CD4-positive, alpha-beta T cell treated with Interleukin-4 for 1 hour (primary cell): ENCODE data around the gene EMP3.

Experiments used
- DNase-seq, 2 donors: peaks; one replicate each; pipeline ENCODE4 v3.0.0-alpha.2; 2020 to 2022

EMP3 gene

DNA sequence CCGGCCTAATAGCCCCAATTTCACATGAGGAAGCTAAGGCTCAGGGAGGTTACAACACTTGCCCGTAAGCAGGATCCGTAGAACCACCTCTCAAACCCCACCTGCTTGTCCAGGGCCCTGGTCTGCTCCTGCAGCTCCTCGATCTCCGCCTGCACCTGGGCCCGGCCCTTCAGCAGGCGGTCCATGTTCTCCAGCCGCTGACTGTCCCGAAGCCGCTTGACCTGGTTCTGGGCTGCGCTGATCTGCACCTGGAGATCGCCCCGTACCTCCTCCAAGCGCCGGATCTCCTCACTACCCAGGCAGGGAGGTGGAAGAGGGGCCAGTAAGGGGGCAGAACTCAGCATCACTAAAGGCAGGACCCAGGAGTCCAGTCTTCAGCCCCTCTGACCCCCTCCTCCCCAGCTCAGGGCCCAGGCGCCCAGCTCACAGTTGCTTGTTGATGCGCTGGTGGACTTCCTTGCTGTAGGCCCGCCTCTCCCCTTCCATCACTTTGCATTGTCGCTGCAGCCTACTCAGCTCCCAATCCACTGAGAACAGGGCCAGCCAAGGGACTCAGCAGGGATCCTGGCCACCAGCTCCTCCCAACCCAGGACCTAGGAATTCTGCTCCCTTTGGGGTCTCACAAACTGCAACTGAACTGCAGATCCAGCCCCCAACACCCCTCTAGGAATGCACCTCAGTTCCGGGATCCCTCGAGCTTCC lies 6.9 kb upstream of the EMP3 start:
- DNase-seq, result no peak

DNA sequence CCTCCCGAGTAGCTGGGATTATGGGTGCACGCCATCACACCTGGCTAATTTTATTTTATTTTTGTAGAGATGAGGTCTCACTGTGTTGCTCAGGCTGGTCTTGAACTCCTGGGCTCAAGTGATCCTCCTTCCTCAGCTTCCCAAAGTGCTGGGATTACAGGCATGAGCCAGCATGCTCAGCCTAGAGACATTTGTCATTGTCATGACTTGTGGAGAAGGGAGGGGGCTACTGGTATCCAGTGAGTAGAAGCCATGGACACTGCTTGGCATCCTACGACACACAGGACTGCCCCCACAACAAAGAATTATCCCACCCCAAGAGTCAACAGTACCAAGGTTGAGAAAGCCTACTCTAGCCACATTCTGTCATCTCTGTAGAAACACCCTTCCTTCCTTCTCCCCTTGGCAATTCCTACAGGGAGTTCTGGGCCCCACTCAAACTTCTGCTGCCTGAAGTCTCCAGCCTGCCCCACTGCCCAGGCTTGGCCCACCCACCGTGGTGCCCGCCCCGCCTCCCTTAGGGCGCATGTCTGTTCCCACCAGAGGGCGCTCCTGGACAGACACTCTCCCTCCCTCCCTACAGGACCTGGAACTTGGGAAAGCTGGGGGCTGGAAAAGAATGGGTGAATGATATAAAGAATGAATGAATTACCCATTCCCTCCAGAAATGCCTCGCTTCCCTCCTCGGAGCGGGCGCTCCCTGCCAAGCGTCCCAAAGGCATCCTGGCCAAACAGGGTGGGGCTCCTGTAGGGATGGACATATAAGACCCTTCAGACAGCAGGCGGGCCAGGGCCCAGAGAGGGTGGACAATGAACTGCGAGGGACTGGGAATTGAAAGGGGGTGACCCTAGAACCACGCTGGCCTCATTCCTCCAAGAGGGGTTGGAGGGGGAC lies 5.5 kb upstream of the EMP3 start:
- peak; percentile 80 to 81 for DNase-seq

DNA sequence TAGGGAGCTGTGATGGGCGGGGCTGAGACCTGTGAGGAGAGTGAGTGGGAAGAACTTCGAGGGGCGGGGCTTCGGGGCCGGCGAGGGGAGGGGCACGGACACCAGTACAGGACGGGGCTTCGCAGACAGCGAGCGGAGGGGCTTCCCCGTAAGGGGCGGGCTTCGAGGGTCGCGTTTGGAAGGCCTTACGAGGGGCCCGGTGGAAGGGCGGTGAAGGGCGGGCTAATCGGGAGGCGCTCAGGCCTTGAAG lies 4.1 kb upstream of the EMP3 start:
- DNase-seq, result peak; percentile 99

DNA sequence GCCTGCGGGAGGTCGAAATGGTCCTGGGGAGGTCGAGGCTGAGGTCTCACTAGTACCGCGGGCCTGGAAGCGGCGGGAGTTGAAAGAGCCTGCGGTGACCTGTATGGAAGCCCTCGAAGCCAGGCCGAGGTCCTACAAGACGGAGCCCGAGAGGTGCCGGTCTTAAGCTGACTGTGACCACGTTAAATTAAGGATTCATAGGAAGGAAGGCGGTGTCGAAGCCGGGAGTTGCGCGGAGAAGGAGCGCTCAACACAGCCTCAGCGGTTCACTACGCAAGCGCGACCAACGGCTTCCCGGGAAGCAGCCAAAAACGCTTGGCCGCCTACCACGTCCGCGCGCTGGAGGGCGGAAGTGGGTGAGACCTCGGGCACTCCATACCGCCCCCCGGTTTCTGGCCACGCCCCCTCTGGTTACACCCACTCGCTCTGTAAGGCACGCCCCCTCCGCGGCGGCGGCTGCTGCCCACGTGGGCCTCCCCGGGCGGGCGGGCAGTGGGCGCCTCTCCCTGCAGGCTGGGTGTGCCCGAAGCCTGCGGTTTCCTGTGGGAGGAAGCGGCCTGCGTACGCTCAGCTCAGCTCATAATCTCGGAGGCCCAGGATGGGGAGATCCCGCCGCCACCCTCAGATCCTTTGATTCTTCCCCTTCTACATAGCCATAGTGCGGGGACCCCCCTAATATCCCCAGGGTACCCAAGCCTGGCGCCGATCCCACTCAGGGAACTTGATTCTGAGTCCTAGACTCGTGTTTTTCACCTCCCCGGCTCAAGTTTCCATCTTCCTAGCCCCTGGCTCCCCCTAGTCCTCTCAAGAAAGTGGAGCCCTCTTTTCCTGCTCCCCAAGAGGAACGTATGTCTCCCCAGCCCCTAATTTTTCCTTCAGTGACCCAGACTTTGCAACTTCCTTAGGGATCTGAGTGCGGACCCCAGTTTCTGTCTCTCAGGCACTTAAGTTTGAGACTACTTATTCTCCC lies 3.4 kb upstream of the EMP3 start:
- DNase-seq, result peak; percentile 99

DNA sequence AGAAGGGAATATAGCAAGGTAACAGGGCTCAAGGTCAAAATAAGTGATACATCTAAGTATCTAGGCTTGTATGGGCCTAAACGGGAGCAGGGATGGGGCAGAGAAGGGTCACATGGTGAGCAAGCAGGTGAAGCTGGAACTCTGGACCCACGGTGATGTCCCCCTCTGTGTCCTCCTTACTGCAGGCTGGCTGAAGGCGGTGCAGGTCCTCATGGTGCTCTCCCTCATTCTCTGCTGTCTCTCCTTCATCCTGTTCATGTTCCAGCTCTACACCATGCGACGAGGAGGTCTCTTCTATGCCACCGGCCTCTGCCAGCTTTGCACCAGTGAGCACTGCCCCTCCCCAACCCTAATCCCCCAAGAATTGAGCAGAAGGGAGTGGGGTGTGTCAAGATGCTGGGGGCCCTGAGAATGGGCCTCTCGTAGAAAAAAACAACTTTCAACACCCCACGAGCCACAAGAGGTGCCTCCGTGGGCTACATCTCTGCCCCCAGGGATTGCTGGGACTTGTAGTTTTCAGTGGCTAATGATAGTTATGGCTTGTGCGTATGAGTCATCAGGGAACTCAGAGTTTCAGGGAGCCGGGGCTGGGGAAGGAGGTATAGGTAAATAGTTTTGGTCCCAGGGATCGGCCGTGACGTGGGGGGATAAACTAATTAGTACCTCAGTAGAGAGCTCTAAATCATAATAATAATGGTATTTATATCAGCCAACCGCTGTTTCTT lies 4.0 kb downstream of the EMP3 start:
- peak; percentile 51 to 66 for DNase-seq

DNA sequence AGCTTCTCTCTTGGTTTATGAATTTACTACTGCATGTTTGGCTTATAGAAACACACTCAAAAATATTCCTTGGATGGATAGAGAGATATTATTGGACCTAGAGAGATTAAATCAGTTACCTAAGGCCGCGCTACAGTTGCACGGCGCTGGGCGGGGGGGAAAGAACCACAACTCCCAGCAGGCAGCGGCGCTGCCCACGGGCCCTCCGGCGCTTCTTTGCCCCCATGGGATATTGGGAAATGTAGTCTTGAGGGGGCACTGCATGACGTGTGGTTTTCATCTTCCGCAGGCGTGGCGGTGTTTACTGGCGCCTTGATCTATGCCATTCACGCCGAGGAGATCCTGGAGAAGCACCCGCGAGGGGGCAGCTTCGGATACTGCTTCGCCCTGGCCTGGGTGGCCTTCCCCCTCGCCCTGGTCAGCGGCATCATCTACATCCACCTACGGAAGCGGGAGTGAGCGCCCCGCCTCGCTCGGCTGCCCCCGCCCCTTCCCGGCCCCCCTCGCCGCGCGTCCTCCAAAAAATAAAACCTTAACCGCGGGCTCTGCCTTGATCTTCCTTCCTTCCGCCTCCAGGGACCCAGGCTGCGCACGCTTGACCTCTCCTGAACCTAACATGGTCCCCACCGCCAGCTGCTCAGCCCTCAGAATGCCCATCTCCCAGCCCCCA lies 4.8 kb downstream of the EMP3 start:
- peak; percentile 89 to 92 for DNase-seq

DNA sequence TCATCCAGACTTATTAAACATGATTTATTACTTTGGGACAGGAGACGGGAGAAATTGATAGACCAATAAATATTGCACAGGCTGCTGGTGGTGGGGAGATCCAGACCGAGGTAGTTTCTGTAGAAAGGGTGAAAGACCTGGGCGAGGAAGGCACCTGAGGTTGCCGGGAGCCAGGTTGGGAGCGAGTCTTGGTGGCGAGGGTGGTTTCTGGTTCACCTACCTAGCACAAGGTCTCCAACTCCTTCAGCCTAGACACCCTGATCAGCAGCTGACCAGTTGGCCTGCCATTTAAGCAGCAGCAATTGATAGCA lies 7.0 kb downstream of the EMP3 start:
- no peak for DNase-seq

DNA sequence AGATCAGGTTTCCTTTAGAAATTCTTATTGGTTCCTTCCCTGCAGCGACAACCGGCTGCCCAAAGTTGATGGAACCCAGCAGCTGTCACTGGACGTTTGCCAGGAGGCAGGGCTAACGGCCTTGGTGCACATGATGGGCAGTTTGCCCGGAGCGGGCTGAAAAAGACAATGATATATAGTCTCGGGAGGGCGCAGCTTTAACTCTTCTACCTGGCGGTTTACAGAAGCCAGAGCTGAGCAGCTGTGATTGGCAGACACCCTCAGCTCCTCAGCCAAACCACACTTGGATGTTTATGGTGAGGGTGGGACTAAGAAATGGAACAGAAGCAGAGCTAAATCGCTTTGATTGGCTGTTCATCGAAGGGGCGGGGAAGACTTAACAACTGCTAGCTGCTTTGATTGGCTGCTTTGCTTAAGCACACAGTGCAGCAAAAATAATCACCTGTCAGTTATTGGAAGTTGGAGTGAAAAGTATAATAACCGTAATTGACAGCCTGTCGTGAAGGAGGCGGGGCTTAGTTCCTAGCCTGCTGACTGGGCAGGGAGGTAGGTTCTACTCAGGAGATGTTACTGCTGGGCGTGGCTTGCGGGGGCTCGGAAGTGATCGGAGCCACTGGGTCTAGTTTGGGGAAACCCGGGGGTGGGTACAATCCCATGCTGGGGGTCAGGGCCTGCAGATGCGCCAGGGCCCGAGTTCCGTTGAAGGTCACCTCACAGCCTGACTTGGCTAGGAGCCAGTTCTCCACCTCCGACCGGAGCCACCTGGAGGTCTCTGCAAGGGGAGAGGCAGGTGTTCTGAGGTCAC lies 7.5 kb downstream of the EMP3 start:
- peak; percentile 99 to 100 for DNase-seq

DNA sequence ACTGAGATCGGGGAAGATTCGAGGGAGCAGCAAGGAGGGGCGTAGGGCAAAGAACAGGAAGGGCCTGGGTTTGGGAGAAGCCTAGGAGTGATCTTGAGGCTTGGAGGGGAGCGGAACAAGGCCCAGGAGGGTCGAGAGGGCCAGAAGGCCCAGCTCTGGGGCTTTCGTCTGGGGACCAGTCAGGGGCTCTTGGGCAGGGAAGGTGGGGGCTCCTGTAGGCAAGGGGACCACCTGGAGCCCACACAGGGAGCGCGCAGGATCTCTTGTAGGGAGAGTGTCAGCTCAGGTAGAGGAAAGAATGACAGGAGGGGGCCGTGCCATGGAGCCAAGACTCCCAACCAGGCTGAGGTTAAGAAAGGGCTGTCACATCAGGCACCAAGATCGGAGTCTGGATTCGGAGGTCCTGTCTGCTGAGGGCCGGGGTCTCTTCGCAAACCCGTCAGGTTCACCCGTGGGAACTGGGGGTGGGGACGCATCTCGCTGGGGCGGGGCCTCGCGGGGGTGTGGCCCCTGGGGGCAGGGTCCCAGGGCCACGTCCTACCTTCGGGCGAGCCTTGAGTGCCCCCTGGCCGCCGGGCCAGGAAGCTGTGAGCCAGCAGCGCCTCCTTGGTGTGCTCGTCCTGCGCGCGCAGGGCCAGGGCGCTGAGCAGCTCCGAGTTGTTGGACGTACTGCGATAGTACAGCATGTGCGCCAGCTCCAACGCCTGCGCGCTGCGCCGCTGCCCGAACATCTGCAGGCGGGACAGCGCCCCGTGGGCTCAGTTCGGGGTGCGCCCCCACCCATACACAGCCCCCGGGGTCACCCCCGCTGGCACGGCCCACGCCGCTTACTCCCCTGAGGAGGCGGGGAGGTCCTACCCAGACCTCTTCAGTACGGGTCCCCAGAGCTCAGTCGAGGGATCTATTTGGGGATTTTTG lies 8.4 kb downstream of the EMP3 start:
- peak; percentile 95 for DNase-seq

DNA sequence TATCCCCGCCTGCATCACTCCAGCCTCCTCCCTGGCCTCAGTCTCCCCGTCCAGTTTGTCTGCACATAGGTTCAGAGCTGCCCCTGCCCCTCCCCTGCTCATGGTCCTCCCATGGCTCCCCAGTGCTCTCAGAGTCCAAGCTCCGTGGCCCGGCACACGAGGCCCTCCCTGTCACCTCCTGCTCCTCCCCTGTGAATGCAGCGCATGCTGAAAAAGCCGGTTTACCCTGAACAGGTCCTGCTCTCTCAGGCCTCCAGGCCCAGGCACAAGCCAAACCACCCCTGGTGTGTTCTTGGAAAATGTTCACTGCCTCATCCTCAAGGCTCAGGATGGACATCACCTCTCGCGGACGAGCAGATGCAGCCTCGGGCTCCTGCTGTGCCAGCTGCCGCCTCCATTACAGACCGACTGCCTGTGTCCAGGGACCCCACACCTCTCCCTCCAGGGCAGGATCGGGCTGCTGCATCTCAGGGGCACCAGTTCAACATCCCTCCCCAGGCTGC lies 13.0 kb downstream of the EMP3 start:
- no peak for DNase-seq

DNA sequence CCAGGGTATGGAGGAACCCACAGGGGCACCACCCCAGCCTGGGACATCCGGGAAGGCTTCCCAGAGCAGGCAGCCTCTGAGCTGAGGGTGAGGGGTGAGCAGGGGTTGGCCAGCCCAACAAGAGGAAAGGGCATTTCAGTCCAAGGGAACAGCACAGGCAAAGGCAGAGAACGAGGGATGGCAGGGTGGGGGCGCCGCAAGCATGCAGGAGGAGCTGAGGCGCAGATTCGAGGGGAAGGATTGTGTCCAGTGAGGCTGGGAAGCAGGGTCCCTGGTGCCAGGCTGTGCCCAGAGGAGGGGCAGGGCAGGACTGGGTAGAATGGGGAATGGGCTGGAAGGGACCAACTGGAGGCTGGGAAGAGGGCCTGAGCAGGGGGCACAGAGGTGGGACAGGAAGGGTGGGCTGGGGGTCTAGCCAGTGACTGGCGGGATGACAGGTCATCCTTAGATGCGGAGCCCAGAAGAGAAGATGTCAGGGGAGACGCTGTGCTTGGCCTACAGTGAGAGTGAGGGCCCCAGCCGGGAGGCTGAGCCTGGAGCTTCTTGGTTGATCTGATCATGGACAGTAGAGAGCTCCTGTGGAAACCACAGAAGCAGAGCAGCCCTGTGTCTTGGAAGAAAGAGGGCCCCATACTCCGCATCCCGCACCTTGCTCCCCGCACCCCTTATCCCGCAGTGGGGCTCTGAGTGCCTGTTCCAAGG lies 13.6 kb downstream of the EMP3 start:
- no peak for DNase-seq

DNA sequence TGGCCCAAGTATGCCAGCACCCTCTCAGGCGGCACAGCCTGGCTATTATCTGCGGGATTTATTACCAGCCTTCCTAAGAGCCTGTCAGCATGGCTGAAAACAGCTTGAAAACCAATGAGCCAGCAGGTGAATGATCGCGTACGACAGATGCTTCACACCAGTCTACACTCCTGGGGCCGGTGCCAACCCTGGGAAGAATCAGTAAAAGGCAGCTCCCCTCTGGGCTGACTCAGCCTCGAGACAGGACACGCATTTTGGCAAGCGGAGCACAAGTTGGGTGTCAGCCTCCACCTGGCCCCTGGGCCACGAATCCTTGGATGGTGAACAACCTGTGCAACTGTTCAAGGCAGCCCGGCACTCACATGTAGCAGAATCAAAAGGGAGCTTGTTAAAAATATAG lies 15.6 kb downstream of the EMP3 start:
- no peak for DNase-seq

DNA sequence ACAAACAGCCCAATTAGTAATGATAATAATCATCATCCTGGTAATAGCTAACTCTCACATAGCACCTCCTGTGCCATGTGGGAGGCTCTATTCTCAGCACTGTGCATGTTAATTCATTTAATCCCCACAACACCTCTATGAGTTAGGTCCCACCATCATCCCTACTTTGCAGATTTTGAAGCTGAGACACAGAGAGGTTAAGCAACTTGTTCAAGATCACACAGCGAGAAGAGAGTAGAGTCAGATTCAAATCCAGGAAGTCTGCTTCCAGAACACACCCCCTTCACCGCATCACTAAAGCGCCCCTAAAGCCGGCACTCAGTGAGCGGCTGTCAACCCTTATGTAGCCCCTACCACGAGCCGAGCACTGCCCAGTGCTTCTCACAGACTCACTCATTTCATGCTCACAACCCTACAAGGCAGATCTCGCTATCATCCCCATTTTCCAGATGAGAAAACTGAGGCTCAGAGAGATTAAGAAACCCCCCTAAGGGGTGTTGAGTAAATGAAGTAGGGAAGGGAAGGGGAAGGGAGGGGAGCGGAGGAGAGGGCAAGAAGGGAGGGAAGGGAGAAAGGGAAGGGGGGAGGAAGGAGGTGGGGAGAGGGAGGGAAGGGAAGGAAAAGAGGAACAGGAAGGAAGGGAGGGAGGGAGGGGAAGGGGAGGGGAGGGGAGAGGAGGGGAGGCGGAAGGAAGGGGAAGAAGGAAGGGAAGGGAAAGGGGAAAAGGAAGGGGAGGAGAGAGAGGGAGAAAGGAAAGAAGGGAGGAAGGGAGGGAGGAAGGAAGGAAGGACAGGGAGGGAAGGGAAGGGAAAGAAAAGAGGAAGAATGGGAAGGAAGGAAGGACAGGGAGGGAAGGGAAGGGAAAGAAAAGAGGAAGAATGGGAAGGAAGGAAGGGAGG lies 16.4 kb downstream of the EMP3 start:
- no peak for DNase-seq

DNA sequence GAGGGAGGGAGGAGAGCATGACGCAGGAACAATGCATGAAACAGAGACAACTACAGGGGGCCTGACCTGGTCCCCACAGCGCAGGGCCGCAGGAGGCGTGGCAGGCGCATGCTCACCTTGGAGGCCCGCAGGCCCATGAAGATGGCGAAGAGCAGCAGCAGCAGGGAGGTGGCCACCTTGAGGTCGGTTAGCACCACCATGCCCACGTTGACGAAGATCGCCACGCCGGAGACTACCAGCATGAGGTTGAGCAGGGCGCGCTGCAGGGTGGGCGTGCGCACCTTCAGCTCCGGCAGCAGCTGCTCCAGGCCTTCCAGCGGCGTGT lies 17.0 kb downstream of the EMP3 start:
- DNase-seq, result no peak

DNA sequence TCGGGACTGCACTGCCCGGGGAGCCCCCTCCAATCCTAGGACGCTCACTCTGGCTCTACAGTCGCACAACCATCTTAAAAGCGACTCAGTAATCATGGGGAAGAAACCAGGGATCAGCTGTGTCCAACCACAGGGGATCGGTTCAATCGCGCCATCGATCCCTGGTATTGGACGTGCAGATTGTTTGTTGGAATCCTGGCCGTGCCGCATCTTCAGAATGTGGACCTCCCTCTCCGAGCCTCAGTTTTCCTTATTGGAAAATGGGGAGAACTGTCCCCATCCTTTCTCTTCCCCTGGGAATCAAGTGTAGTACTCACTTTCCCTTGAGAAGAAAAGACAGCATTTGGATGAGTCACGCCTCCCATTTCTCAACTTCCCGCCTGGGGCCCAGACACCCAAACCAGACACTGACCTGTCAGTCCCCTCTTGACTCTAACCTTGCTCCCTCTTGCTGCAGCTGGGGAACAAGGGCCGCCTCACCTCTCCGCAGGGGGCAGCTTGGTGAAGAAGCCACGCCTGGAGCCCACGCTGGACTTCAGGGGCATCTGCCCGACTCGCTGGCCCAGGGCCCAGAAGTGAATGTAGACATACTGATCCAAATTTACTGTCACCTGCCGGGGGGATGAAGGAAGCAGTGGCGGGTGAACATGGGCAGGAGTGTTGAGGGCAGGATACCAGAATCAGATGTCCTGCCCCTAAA lies 17.6 kb downstream of the EMP3 start:
- no peak for DNase-seq

DNA sequence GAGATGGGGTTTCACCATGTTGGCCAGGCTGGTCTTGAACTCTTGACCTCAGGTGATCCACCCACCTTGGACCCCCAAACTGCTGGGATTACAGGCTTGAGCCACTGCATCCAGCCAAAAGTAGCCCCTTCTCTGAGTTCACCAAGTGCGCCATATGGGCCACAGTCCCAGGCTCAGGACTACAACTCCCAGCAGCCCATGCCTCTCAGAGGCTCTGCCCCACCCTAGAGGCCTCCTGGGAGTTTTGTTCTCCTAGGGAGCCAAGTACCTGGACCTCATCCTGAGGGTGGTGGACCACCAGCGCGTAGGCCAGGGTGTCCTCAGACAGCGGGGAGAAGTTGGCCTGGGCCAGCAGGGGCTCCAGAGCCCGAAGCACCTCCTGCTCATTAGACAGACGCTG lies 19.5 kb downstream of the EMP3 start:
- no peak for DNase-seq

DNA sequence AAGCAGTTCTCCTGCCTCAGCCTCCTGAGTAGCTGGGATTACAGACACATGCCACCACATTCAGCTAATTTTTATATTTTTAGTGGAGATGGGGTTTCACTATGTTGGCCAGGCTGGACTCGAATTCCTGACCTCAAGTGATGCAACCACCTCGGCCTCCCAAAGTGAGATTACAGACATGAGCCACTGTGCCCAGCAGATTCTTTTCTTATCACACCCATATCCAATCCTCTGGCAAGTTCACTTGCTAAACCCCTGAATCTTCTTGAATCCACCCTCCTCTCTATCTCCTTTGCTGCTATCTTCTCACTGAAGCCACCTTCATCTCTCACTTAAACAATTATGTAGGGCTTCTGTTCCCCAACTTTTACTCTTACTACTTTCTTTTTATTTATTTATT lies 20.8 kb downstream of the EMP3 start:
- DNase-seq, result no peak

DNA sequence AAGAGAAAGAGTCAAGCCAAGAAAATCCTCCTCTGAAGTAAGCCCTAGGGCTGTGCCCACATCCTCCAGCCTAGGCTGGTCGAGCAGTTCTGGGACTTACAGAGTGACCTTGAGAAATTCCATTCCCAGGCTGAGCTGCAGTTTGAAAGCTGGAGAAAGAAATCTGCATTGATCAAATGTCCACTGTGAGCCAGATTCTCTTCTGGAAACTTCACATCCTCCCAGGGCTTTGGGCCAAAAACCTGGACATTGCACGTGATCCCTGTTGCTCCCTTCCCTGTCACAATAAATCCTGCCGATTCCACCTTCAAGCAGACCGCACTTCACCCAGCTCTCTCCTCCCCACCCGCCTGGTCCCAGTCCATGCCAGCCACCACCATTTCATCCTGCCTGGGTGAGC lies 22.7 kb downstream of the EMP3 start:
- DNase-seq, result no peak
